Uterus (tissue), 4 donors: Measurements from ENCODE around the gene HHAT. TPM values are rescaled to one million over a fixed set of nuclear protein-coding genes. Genes with fewer than 3 reads are reported as not detected.

ENCODE experiments used
- DNase-seq, 2 donors: peaks; one replicate each; pipeline ENCODE4 v3.0.0-alpha.2; 2019 to 2020
- H3K27ac ChIP-seq, 2 donors: fragments of 200-600 bp; sonication (generic); 1 replicate in 1 of 2; 2 replicates in 1 of 2; pipeline ENCODE4 v1.5.1; 2016 to 2018
- H3K27me3 ChIP-seq, 2 donors: fragments of 200-600 bp; sonication (generic); one replicate each; pipeline ENCODE4 v1.5.1; 2018 to 2019; ENCODE audit warnings: control low read depth in 1 of 2
- H3K36me3 ChIP-seq, 2 donors: fragments of 200-600 bp; sonication (generic); one replicate each; pipeline ENCODE4 v1.5.1; 2019; ENCODE audit warnings: control low read depth in 1 of 2
- H3K4me1 ChIP-seq, 2 donors: fragments of 200-600 bp; sonication (generic); one replicate each; pipeline ENCODE4 v1.5.1; 2018 to 2019; ENCODE audit warnings: control low read depth in 1 of 2
- H3K4me3 ChIP-seq, 2 donors: fragments of 200-600 bp; sonication (generic); 1 replicate in 1 of 2; 2 replicates in 1 of 2; pipeline ENCODE4 v1.5.1; 2018 to 2019; ENCODE audit warnings: mild to moderate bottlenecking in 1 of 2
- H3K9me3 ChIP-seq, 2 donors: fragments of 200-600 bp; sonication (generic); one replicate each; pipeline ENCODE4 v1.5.1; 2019; ENCODE audit warnings: control low read depth in 1 of 2
- POLR2A ChIP-seq, 2 donors: fragments of 450-650 bp; IDR thresholded peaks; one replicate each; pipeline ENCODE4 v1.6.1; 2016; ENCODE audit warnings: antibody characterized with exemption in 2 of 2, mild to moderate bottlenecking in 1 of 2, moderate library complexity in 1 of 2
- intact Hi-C: fragments of 100-400 bp; cut with DNase I; formaldehyde crosslinking; loops from one replicate; pipeline ENCODE4 v1.15.1; 2023; ENCODE audit warnings: low total_unique reads
- total RNA-seq, 4 donors: library from RNA; depleted of rRNA in 3 of 4; stranded (reverse); fragments of >200 nt in 3 of 4; gene quantifications; one replicate each; pipeline versions ENCODE4 v1.1.0 to v1.2.4, GENCODE V29; 2014 to 2023
- TF ChIP-seq, protein P1 (sequence below), 4 experiments: fragments of 200-600 bp in 2 of 4; fragments of 450-650 bp in 2 of 4; sonication (generic) in 2 of 4; IDR thresholded peaks; one replicate each; pipeline ENCODE4 v1.5.1; 2016 to 2019; ENCODE audit warnings: antibody characterized with exemption in 4 of 4, mild to moderate bottlenecking in 2 of 4, moderate library complexity in 1 of 4
- donor health status: DM: yes; HTN: yes; CAD: no.

The HHAT gene
- total RNA-seq, 4 donors from 2014 or later: 0.88 to 10.9 (median 3.4) TPM

- Histone ChIP-seq H3K27ac (no peak overlapping the region), H3K36me3 (no peaks in the 10 kb centered on the region), H3K4me3 (no peak overlapping the region), H3K27me3 (no peaks in the 10 kb centered on the region), H3K4me1 (no peaks in the 10 kb centered on the region), H3K9me3 (no peaks in the 10 kb centered on the region)
- TF ChIP-seq, protein P1, sequence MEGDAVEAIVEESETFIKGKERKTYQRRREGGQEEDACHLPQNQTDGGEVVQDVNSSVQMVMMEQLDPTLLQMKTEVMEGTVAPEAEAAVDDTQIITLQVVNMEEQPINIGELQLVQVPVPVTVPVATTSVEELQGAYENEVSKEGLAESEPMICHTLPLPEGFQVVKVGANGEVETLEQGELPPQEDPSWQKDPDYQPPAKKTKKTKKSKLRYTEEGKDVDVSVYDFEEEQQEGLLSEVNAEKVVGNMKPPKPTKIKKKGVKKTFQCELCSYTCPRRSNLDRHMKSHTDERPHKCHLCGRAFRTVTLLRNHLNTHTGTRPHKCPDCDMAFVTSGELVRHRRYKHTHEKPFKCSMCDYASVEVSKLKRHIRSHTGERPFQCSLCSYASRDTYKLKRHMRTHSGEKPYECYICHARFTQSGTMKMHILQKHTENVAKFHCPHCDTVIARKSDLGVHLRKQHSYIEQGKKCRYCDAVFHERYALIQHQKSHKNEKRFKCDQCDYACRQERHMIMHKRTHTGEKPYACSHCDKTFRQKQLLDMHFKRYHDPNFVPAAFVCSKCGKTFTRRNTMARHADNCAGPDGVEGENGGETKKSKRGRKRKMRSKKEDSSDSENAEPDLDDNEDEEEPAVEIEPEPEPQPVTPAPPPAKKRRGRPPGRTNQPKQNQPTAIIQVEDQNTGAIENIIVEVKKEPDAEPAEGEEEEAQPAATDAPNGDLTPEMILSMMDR (IDR thresholded peaks at IDR 0.05): peak; percentile 33 to 53 (median 40)
- TF ChIP-seq POLR2A (IDR thresholded peaks at IDR 0.05): no peak
- no peak for DNase-seq
- intact Hi-C loops: no loop called here
Measured at GRCh38 chr1:210448297-210448892, 119.7 kb downstream of the HHAT start.

DNA sequence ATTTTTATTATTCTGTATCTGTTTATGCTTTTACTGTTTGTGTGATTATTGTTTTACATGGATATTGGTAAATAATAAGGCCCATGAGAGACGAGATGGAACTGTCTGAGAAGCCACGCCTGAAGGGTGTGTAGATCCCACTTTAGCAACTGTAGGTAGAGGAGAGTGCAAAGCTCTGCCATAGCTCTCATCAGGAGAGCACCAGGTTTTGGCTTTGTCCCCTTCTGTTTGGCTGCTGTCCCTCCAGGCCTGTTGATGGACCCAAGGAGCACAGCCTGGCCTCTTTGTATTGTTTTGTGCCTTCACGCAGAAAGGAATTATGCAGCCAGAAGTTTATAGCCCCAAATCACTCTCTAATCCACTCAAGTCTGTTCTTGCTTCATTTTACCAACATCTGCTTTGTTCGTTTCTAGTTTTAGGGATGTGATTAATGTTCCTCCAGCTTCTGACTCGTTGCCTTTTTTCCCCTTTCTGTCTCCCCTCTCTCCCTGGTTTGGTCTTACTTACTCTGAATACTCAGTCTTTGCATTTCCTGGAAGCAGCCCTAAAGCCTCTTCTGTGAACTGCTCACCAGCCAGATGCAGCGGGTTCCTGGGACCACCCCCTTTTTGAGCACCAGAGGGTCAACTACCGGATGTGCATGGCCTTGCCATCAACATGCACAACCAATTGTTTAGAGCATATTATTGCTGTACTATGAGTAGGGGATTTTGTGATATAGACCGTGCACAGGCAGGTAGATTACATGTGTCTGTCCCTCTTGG, 127.3 kb downstream of the HHAT start:
- no peak overlapping the region for H3K4me3 ChIP-seq
- no peaks in the 10 kb centered on the region for H3K9me3 ChIP-seq
- no peak for DNase-seq
- no peaks in the 10 kb centered on the region for H3K36me3 ChIP-seq
- TF ChIP-seq POLR2A (IDR thresholded peaks at IDR 0.05): no peak
- TF ChIP-seq, protein P1 (IDR thresholded peaks at IDR 0.05): no peak
- H3K27me3 ChIP-seq: no peaks in the 10 kb centered on the region
- intact Hi-C loops: no loop called here
- no peaks in the 10 kb centered on the region for H3K4me1 ChIP-seq
- H3K27ac ChIP-seq: no peak overlapping the region

- no peak overlapping the region for H3K27ac ChIP-seq
- no peak overlapping the region for H3K4me3 ChIP-seq
- DNase-seq: no peak
- H3K36me3 ChIP-seq: no peaks in the 10 kb centered on the region
- intact Hi-C loops: no loop called here
- no peaks in the 10 kb centered on the region for H3K27me3 ChIP-seq
- no peak for TF ChIP-seq POLR2A (IDR thresholded peaks at IDR 0.05)
- TF ChIP-seq, protein P1 (IDR thresholded peaks at IDR 0.05): no peak
- no peaks in the 10 kb centered on the region for H3K4me1 ChIP-seq
- H3K9me3 ChIP-seq: no peaks in the 10 kb centered on the region
Measured at GRCh38 chr1:210456731-210457255, 128.1 kb downstream of the HHAT start.

DNA sequence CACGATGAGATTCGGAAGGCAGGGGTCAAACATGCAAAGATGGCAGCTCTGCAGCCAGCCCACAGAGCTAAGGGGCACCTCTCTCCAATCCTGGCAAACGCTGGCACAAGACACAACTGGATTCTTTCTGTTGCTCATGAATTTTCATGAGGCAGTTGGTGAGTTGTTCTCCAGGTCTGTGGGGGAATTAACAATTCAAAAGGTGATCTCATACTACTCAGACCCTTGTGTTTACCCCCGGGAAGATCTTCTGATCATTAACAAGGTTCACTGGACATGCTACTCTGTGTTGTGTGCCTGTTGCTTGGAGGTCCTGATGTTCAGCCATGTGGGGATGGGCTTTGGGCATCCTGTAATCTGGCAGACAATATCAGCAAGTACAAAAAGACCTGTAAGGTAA, 128.9 kb downstream of the HHAT start:
- H3K9me3 ChIP-seq: no peaks in the 10 kb centered on the region
- no peak overlapping the region for H3K27ac ChIP-seq
- intact Hi-C loops: no loop called here
- TF ChIP-seq, protein P1 (IDR thresholded peaks at IDR 0.05): no peak
- no peak for TF ChIP-seq POLR2A (IDR thresholded peaks at IDR 0.05)
- H3K4me3 ChIP-seq: no peak overlapping the region
- no peaks in the 10 kb centered on the region for H3K27me3 ChIP-seq
- DNase-seq: no peak
- H3K4me1 ChIP-seq: no peaks in the 10 kb centered on the region
- no peaks in the 10 kb centered on the region for H3K36me3 ChIP-seq

DNA sequence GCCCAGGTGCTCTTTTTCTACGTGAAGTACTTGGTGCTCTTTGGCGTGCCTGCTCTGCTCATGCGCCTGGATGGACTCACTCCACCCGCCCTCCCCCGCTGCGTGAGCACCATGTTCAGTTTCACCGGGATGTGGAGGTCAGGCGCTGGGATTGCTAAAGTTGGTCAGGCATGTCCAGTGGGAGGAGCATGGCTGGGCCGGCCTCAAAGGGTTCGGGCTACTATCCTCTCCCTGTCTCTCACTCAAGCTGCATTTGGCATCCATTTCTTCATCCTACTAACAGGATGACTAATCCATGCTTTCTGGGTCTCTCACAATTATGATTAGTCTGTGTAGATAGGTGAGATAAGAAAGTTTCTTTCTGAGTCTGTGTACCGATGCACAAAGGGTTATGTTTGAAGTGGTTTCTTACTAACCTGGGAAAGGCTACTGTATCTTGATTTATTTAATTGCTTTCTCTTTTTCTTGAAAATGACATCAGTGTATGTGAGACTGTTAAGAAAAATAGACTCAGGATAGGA, 135.9 kb downstream of the HHAT start:
- Histone ChIP-seq H3K9me3 (no peaks in the 10 kb centered on the region), H3K4me1 (no peaks in the 10 kb centered on the region), H3K27ac (no peak overlapping the region), H3K4me3 (no peak overlapping the region), H3K27me3 (no peaks in the 10 kb centered on the region), H3K36me3 (no peaks in the 10 kb centered on the region)
- intact Hi-C loops: no loop called here
- TF ChIP-seq, protein P1 (IDR thresholded peaks at IDR 0.05): no peak
- no peak for TF ChIP-seq POLR2A (IDR thresholded peaks at IDR 0.05)
- peak; percentile 15 to 24 for DNase-seq
